LoVo (cell line): ENCODE measurements around the gene MTG2.

Experiments used
- DNase-seq: peaks from one replicate; pipeline ENCODE4 v3.0.0-alpha.2; 2016; ENCODE audit warnings: low spot score

The MTG2 gene

GRCh38 chr20:62163485-62163865, 19.4 kb upstream of the MTG2 start:
- DNase-seq = no peak

GRCh38 chr20:62163986-62164762, 18.7 kb upstream of the MTG2 start:
- no peak for DNase-seq

- no peak for DNase-seq
Observed at GRCh38 chr20:62164879-62165761, 17.7 kb upstream of the MTG2 start.

GRCh38 chr20:62165762-62166399, 16.9 kb upstream of the MTG2 start:
- DNase-seq = no peak

GRCh38 chr20:62167474-62167873, 15.4 kb upstream of the MTG2 start:
- DNase-seq = no peak

- no peak for DNase-seq
Observed at GRCh38 chr20:62168061-62168460, 14.8 kb upstream of the MTG2 start.

- no peak for DNase-seq
Observed at GRCh38 chr20:62168890-62169435, 13.9 kb upstream of the MTG2 start.

- no peak for DNase-seq
Observed at GRCh38 chr20:62170536-62170935, 12.3 kb upstream of the MTG2 start.

- DNase-seq = no peak
Observed at GRCh38 chr20:62171245-62171644, 11.6 kb upstream of the MTG2 start.

GRCh38 chr20:62172666-62173065, 10.2 kb upstream of the MTG2 start:
- DNase-seq = no peak

GRCh38 chr20:62174021-62174804, 8.6 kb upstream of the MTG2 start:
- DNase-seq = no peak

- DNase-seq = no peak
Observed at GRCh38 chr20:62174870-62175624, 7.8 kb upstream of the MTG2 start.

GRCh38 chr20:62175711-62176110, 7.1 kb upstream of the MTG2 start:
- DNase-seq = no peak

GRCh38 chr20:62176866-62177265, 6.0 kb upstream of the MTG2 start:
- no peak for DNase-seq

GRCh38 chr20:62177307-62177706, 5.5 kb upstream of the MTG2 start:
- no peak for DNase-seq

- no peak for DNase-seq
Observed at GRCh38 chr20:62178316-62179161, 4.3 kb upstream of the MTG2 start.

- no peak for DNase-seq
Observed at GRCh38 chr20:62179162-62179504, 3.7 kb upstream of the MTG2 start.

- no peak for DNase-seq
Observed at GRCh38 chr20:62181808-62182207, 1.0 kb upstream of the MTG2 start.

GRCh38 chr20:62183426-62184142, 756 bp downstream of the MTG2 start:
- no peak for DNase-seq

GRCh38 chr20:62186096-62186426, 3.2 kb downstream of the MTG2 start:
- no peak for DNase-seq
